KMS-11 (cell line): Measurements from ENCODE around the gene EPS8.

ENCODE experiments used
- H2AFZ ChIP-seq: fragments of 200-600 bp; sonication (generic); 2 replicates; pipeline ENCODE4 v1.6.1; 2016; ENCODE audit warnings: antibody characterized with exemption, mixed run types, low read depth
- H3K27ac ChIP-seq: fragments of 200-600 bp; sonication (generic); 2 replicates; pipeline ENCODE4 v1.6.1; 2016; ENCODE audit warnings: mild to moderate bottlenecking, mixed run types
- H3K27me3 ChIP-seq: fragments of 200-600 bp; sonication (generic); 2 replicates; pipeline ENCODE4 v1.6.1; 2017; ENCODE audit warnings: mild to moderate bottlenecking, low read depth, mixed run types, moderate library complexity; ENCODE audit not compliant: insufficient read depth
- H3K36me3 ChIP-seq: fragments of 200-600 bp; sonication (generic); 2 replicates; pipeline ENCODE4 v1.6.1; 2017; ENCODE audit warnings: mild to moderate bottlenecking, mixed run types; ENCODE audit not compliant: insufficient read depth
- H3K4me1 ChIP-seq: fragments of 200-600 bp; sonication (generic); 2 replicates; pipeline ENCODE4 v1.6.1; 2016; ENCODE audit warnings: mild to moderate bottlenecking, low read depth, mixed run types; ENCODE audit not compliant: poor library complexity, severe bottlenecking
- H3K4me2 ChIP-seq: fragments of 200-600 bp; sonication (generic); 2 replicates; pipeline ENCODE4 v1.7.0; 2016; ENCODE audit warnings: mild to moderate bottlenecking, mixed run types
- H3K4me3 ChIP-seq: fragments of 200-600 bp; sonication (generic); IDR thresholded peaks from 2 replicates; pipeline ENCODE4 v1.6.1; 2017; ENCODE audit warnings: low read depth, low read length, mixed read lengths; ENCODE audit not compliant: insufficient read depth
- H3K79me2 ChIP-seq: fragments of 200-600 bp; sonication (generic); 2 replicates; pipeline ENCODE4 v1.6.1; 2016; ENCODE audit warnings: low read depth, mixed run types; ENCODE audit not compliant: insufficient read depth
- H3K9ac ChIP-seq: fragments of 200-600 bp; sonication (generic); 2 replicates; pipeline ENCODE4 v1.6.1; 2016; ENCODE audit warnings: mild to moderate bottlenecking, mixed run types
- H4K20me1 ChIP-seq: fragments of 200-600 bp; sonication (generic); 2 replicates; pipeline ENCODE4 v1.6.1; 2016; ENCODE audit warnings: mild to moderate bottlenecking, mixed run types; ENCODE audit not compliant: insufficient read depth
- TF ChIP-seq, protein P1 (sequence below): fragments of 200-600 bp; sonication (generic); conservative IDR thresholded peaks from 2 replicates; pipeline ENCODE4 v1.6.1; 2017; ENCODE audit warnings: low read depth, mild to moderate bottlenecking, antibody characterized with exemption, low read length, moderate library complexity, mixed read lengths

Gene EPS8

DNA sequence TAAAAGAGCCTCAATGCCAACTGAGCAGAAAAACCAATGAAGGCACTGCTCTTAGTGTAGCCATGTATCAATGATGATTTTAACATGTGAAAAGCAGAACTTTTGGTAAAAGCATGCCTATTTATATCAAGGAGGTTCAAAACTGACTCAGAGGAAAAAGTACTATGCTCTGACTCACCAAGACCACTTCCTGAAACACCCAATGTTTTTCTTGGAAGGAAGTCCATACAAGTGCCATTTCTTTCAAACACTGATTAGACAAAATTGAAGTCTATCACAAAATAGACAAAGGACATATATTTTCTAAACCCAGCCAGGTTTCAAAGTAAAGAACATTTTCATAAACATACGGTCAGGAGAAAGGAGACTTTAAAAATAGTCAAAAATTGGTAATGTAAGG lies 88.6 kb downstream of the EPS8 start:
- Histone ChIP-seq H3K4me2 (no peak overlapping the region), H4K20me1 (no peaks in the 10 kb centered on the region), H3K9ac (no peak overlapping the region), H3K27ac (no peak overlapping the region), H3K4me3 (no peak overlapping the region), H3K4me1 (no peaks in the 10 kb centered on the region), H2AFZ (no peak overlapping the region), H3K36me3 (no peaks in the 10 kb centered on the region), H3K27me3 (no peaks in the 10 kb centered on the region), H3K79me2 (no peaks in the 10 kb centered on the region)
- TF ChIP-seq, protein P1, sequence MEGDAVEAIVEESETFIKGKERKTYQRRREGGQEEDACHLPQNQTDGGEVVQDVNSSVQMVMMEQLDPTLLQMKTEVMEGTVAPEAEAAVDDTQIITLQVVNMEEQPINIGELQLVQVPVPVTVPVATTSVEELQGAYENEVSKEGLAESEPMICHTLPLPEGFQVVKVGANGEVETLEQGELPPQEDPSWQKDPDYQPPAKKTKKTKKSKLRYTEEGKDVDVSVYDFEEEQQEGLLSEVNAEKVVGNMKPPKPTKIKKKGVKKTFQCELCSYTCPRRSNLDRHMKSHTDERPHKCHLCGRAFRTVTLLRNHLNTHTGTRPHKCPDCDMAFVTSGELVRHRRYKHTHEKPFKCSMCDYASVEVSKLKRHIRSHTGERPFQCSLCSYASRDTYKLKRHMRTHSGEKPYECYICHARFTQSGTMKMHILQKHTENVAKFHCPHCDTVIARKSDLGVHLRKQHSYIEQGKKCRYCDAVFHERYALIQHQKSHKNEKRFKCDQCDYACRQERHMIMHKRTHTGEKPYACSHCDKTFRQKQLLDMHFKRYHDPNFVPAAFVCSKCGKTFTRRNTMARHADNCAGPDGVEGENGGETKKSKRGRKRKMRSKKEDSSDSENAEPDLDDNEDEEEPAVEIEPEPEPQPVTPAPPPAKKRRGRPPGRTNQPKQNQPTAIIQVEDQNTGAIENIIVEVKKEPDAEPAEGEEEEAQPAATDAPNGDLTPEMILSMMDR: no peak

DNA sequence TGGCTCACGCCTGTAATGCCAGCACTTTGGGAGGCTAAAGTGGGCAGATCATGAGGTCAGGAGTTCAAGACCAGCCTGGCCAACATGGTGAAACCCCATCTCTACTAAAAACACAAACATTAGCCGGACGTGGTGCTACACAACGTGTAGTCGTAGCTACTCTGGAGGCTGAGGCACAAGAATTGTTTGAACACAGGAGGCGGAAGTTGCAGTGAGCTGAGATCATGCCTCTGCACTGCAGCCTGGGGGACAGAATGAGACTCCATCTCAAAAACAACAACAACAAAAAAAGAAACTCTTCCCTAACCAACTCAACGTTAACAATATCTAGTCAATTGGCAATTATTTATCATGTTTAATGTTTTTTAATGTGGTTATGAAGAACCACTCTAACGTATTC lies 89.3 kb downstream of the EPS8 start:
- Histone ChIP-seq H3K4me3 (no peak overlapping the region), H3K79me2 (no peaks in the 10 kb centered on the region), H3K36me3 (no peaks in the 10 kb centered on the region), H3K9ac (no peak overlapping the region), H2AFZ (no peak overlapping the region), H3K27me3 (no peaks in the 10 kb centered on the region), H4K20me1 (no peaks in the 10 kb centered on the region), H3K4me2 (no peak overlapping the region), H3K4me1 (no peaks in the 10 kb centered on the region), H3K27ac (no peak overlapping the region)
- TF ChIP-seq, protein P1: no peak

DNA sequence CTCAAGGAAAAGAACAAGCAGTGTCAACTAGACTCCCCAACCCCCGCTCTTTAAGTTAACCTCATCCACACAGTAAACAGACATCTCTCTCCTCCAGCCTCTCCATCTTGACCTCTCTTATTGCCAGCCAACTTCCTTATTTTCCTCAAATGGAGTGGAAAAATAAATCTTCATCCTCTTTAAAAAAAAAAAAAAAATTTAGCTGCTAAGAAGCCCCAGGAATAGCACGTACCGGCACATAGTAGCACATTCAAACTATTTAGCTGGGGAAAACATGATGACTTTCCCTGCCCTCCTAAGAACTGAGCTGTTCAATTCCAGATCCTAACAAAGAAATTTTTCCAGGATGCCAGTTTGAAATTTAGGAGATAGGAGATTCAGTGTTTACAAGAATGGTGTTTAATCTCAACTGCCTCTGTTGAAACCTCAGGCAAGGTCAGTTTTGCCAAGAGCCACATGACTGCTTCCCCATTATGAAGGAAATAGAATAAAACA lies 90.8 kb downstream of the EPS8 start:
- Histone ChIP-seq H3K9ac (no peak overlapping the region), H3K79me2 (no peaks in the 10 kb centered on the region), H4K20me1 (no peaks in the 10 kb centered on the region), H3K36me3 (no peaks in the 10 kb centered on the region), H3K4me3 (no peak overlapping the region), H3K4me1 (no peaks in the 10 kb centered on the region), H3K4me2 (no peak overlapping the region), H3K27ac (no peak overlapping the region), H2AFZ (no peak overlapping the region), H3K27me3 (no peaks in the 10 kb centered on the region)
- TF ChIP-seq, protein P1: no peak

DNA sequence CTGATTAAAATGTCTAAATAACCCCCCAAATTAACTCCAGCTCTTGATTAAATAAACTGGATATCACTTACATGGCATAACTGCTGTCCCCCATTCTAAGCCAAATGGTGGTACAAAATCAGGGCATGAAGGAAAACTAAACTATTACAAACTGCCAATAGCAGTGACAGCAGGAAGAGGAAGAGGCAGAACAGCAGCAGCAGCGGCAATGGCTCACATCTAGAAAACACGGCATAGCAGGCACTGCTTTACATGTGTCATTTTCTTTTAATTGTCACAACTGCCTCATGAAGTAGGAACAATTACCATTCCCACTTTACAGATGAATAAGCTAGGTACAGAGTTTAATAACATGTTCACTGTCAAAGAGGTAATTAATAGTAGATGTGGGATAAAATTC lies 92.0 kb downstream of the EPS8 start:
- Histone ChIP-seq H3K36me3 (no peaks in the 10 kb centered on the region), H3K79me2 (no peaks in the 10 kb centered on the region), H3K4me3 (no peak overlapping the region), H3K4me2 (no peak overlapping the region), H3K27ac (no peak overlapping the region), H2AFZ (no peak overlapping the region), H3K9ac (no peak overlapping the region), H3K27me3 (no peaks in the 10 kb centered on the region), H3K4me1 (no peaks in the 10 kb centered on the region), H4K20me1 (no peaks in the 10 kb centered on the region)
- TF ChIP-seq, protein P1: no peak
